ENCODE results near the gene RPL21.

- TF ChIP-seq CTCF (IDR thresholded peaks at IDR 0.05), result no peak
- TF ChIP-seq POLR2A (IDR thresholded peaks at IDR 0.05), result no peak
These were observed 49.7 kb downstream of the RPL21 start for GRCh38 chr13:27300941-27301586.
